Ovary (tissue), 9 donors: Measurements from ENCODE around the gene ANKRD35. TPM values are rescaled to one million over a fixed set of nuclear protein-coding genes. Genes with fewer than 3 reads are reported as not detected.

Experiments
- DNase-seq, 5 donors: peaks; one replicate each; pipeline ENCODE4 v3.0.0-alpha.2; 2019 to 2020
- H3K27ac ChIP-seq, 2 donors: fragments of 200-600 bp; one replicate each; pipeline versions ENCODE4 v1.5.1 to v1.8.0; 2019 to 2022
- H3K27me3 ChIP-seq: fragments of 200-600 bp; one replicate; pipeline ENCODE4 v1.8.0; 2022
- H3K36me3 ChIP-seq: fragments of 200-600 bp; sonication (generic); one replicate; pipeline ENCODE4 v1.5.1; 2019
- H3K4me1 ChIP-seq: one replicate; pipeline ENCODE4 v1.8.1; 2013; ENCODE audit warnings: mild to moderate bottlenecking, moderate library complexity; ENCODE audit not compliant: insufficient read depth
- H3K4me3 ChIP-seq: fragments of 200-600 bp; sonication (generic); one replicate; pipeline ENCODE4 v1.5.1; 2017
- H3K9me3 ChIP-seq, 2 donors: fragments of 200-600 bp in 1 of 2; sonication (generic) in 1 of 2; one replicate each; pipeline versions ENCODE4 v1.5.1 to v1.8.1; 2013 to 2019; ENCODE audit warnings: mild to moderate bottlenecking in 1 of 2, moderate library complexity in 1 of 2
- CTCF ChIP-seq, 3 donors: fragments of 450-650 bp in 2 of 3; fragments of 200-600 bp in 1 of 3; IDR thresholded peaks; one replicate each; pipeline versions ENCODE4 v1.5.1 to v1.8.0; 2016 to 2022; ENCODE audit warnings: antibody characterized with exemption in 3 of 3, mild to moderate bottlenecking in 1 of 3
- EP300 ChIP-seq: sonication (generic); formaldehyde crosslinking; IDR thresholded peaks from one replicate; pipeline ENCODE4 v1.6.1; 2017; ENCODE audit warnings: antibody characterized with exemption
- POLR2A ChIP-seq: fragments of 450-650 bp; IDR thresholded peaks from one replicate; pipeline ENCODE4 v1.6.1; 2017; ENCODE audit warnings: antibody characterized with exemption, mild to moderate bottlenecking, moderate library complexity
- WGBS, 3 donors: extraction: QIAGEN DNeasy Blood & Tissue Kit in 1 of 3; methylation state at CpG; one replicate each; pipeline versions ENCODE4 v1.1.5 to v1.1.7; 2013 to 2017; 5-methylcytosine and 5-hydroxymethylcytosine counted together
- intact Hi-C, 4 donors: fragments of 100-400 bp; cut with DNase I; formaldehyde crosslinking; loops; one replicate each; pipeline versions ENCODE4 v1.11.0 to v1.15.1; 2022 to 2023
- polyA plus RNA-seq, 2 donors: library from polyadenylated mRNA; stranded (reverse); fragments of 200-250 nt in 1 of 2; fragments of 350-450 nt in 1 of 2; fragmentation: Illumina TruSeq in 1 of 2; extraction: RNeasy Lipid Tissue Mini Kit (QIAGEN cat#74804) in 1 of 2; gene quantifications; one replicate each; pipeline ENCODE4 v1.2.3, GENCODE V29; 2013 to 2014
- total RNA-seq, 7 donors: library from RNA; depleted of rRNA in 2 of 7; stranded (reverse); fragments of >200 nt in 2 of 7; fragmentation: NEBNext Ultra II Directional in 3 of 7; extraction: Animal tissue kit (Norgen Biotek cat#: 25700) in 3 of 7; gene quantifications; one replicate each; pipeline versions ENCODE4 v1.1.0 to v1.2.4, GENCODE V29; 2016 to 2023
- donor health status: DM: no; HTN: no; CAD: no; lungs with moderate emphysema.
- donor health status: DM: no; HTN: no; CAD: no.
- donor health status: Bipolar disorder and iron deficiency.
- donor health status: DM: yes; HTN: yes; CAD: no.
- donor health status: DM: no; HTN: no; CAD: no.
- donor health status: DM: yes; HTN: yes; CAD: no.

The ANKRD35 gene
- total and polyA plus RNA-seq, 9 donors: 2.1 to 6.5 (median 2.8) TPM

DNA sequence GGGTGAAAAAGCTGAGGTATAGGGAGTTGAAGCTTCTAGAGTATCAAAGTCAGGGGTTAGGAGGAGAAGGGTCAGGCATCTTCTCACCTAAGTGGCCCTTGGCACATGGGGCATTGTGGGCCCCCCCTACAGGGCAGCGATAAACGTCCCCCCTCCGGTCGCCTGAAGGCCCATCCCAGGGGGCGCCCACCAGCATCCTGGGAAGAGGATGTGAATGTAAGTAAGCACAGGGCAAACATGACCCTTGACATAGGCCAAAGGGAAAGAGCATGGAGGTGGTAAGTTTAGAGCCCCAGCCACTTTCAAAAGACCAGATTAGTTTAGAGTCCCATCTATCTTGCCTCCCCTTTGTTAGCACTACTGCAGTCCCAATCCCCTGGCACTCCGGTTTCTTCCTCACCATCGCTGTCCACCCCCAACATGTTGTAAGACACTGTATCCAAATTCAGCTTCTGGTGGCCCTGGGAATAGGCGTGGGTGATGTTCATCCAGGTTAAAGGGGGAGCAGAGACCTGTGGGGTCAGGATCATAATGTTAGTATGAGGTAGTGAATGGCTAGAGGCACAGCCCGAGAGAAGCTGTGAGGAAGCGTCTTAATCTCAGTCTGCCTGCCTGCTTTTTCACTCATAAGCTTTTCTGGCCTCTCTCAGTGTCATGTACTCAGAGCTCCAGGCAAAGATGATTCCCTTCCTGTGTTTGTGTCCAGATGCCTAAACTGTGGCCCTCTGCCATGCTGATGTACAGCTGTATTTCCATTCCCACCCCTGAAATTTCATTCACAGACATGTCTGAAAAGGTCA lies 21.5 kb upstream of the ANKRD35 start:
- no peak for DNase-seq
- 75 to 77% (median 76%) methylated on average over 10 of the region's 10 CpGs for WGBS, 3 donors
- H3K4me1 ChIP-seq: no peaks in the 10 kb centered on the region
- H3K27me3 ChIP-seq: no peaks in the 10 kb centered on the region
- intact Hi-C loops: loop anchor here in 1 of 4 donors (10.0 kb wide), 1 partner anchor 52 kb away; the partner anchor contains the start of gene PIAS3
- no peaks in the 10 kb centered on the region for H3K36me3 ChIP-seq
- H3K27ac ChIP-seq: no peak overlapping the region
- no peak for TF ChIP-seq POLR2A
- no peak for TF ChIP-seq EP300
- no peak for TF ChIP-seq CTCF (IDR thresholded peaks at IDR 0.05)
- no peak overlapping the region for H3K4me3 ChIP-seq
- no peaks in the 10 kb centered on the region for H3K9me3 ChIP-seq

- no peaks in the 10 kb centered on the region for H3K4me1 ChIP-seq
- no peaks in the 10 kb centered on the region for H3K27me3 ChIP-seq
- H3K4me3 ChIP-seq: no peak overlapping the region
- H3K36me3 ChIP-seq: no peaks in the 10 kb centered on the region
- intact Hi-C loops: loop anchor here in 1 of 4 donors (10.0 kb wide), 1 partner anchor 47 kb away; the partner anchor contains the start of gene PIAS3
- no peaks in the 10 kb centered on the region for H3K9me3 ChIP-seq
- H3K27ac ChIP-seq: no peak overlapping the region
- WGBS, 3 donors: 79 to 86% (median 80%) methylated on average over 12 of the region's 12 CpGs
- TF ChIP-seq EP300: no peak
- no peak for TF ChIP-seq POLR2A
- no peak for TF ChIP-seq CTCF (IDR thresholded peaks at IDR 0.05)
- DNase-seq: no peak
These were observed 15.8 kb upstream of the ANKRD35 start for GRCh38 chr1:145901312-145902021.

DNA sequence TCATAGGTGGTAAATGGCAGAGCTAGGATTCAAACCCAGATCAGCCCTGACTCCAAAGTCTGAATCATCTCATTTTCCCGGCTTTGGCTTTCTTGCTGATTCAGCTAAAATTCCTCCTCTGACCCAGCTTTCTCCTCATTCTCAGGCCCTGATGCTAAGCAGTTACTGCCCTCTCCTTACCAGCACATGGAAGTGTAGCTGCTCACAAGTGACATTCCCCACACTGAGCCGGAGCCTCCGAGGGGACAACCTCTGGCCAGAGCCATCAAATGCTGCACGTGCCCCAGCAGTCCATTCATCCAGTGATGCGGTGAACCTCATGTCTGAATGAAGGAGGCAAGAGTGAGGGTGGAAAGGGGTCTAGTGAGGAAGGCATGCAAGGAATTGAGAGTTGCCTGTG lies 13.1 kb upstream of the ANKRD35 start:
- no peak overlapping the region for H3K27ac ChIP-seq
- 75 to 78% (median 75%) methylated on average over 5 of the region's 5 CpGs for WGBS, 3 donors
- H3K9me3 ChIP-seq: no peaks in the 10 kb centered on the region
- no peak overlapping the region for H3K4me3 ChIP-seq
- intact Hi-C loops: loop anchor here in 1 of 4 donors (10.0 kb wide), 1 partner anchor 106 kb away; no protein-coding TSS in a partner anchor
- no peaks in the 10 kb centered on the region for H3K27me3 ChIP-seq
- no peak for TF ChIP-seq POLR2A
- TF ChIP-seq CTCF (IDR thresholded peaks at IDR 0.05): no peak
- TF ChIP-seq EP300: no peak
- no peaks in the 10 kb centered on the region for H3K36me3 ChIP-seq
- H3K4me1 ChIP-seq: no peaks in the 10 kb centered on the region
- DNase-seq: no peak

DNA sequence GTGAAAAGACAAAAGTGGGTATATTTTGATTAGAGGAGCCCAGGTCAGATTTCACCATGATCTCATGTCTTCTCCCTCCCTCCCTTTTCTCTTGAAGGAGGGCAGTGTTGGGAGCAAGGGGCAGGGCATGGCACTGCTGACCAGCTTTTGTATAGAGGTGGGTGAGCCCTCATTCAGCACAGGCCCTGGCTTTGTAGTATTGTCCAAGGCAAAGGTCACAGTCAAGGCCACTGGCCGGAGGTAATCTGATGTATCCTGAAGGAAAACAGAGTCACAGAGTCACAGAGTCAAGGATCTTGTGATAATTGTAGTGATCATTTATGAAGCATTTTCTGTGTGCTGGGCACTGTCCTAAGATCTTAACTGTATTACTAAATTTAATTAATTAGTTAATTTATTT lies 12.3 kb upstream of the ANKRD35 start:
- 63 to 75% (median 74%) methylated on average over 1 of the region's 1 CpG for WGBS, 3 donors
- DNase-seq: no peak
- intact Hi-C loops: loop anchor here in 1 of 4 donors (10.0 kb wide), 1 partner anchor 107 kb away; no protein-coding TSS in a partner anchor

More for the DNA sequence above, 12.3 kb upstream of the ANKRD35 start:
- H3K4me1 ChIP-seq: peaks cover 1% of the 10 kb centered on the region
- no peaks in the 10 kb centered on the region for H3K36me3 ChIP-seq
- no peaks in the 10 kb centered on the region for H3K27me3 ChIP-seq
- H3K4me3 ChIP-seq: no peak overlapping the region
- no peak overlapping the region for H3K27ac ChIP-seq
- TF ChIP-seq EP300 (no peak), CTCF (IDR thresholded peaks at IDR 0.05) (no peak), POLR2A (no peak)
- H3K9me3 ChIP-seq: no peaks in the 10 kb centered on the region
